HG03095 (cell line): ENCODE results near the gene METAP1D.
"Not testable (repeated sequence)": the region's sequence is repeated elsewhere in the genome, so short reads cannot be mapped to it uniquely, and the experiment has no call there.

Experiments
- ATAC-seq: cut with Tn5 transposase; IDR thresholded peaks from one replicate; pipeline ENCODE4 v1.9.1; 2021; ENCODE audit warnings: moderate library complexity; ENCODE audit not compliant: unreplicated experiment

Gene METAP1D

GRCh38 chr2:172047566-172048507, 48.1 kb downstream of the METAP1D start:
- no peak for ATAC-seq

GRCh38 chr2:172048508-172049503, 49.1 kb downstream of the METAP1D start:
- no peak for ATAC-seq

GRCh38 chr2:172049567-172050120, 49.9 kb downstream of the METAP1D start:
- no peak for ATAC-seq

- no peak for ATAC-seq
Observed at GRCh38 chr2:172050479-172051125, 50.8 kb downstream of the METAP1D start.

GRCh38 chr2:172052000-172052983, 52.5 kb downstream of the METAP1D start:
- ATAC-seq, result no peak

- ATAC-seq, result no peak
Observed at GRCh38 chr2:172053486-172053885, 53.7 kb downstream of the METAP1D start.

GRCh38 chr2:172056293-172056692, 56.5 kb downstream of the METAP1D start:
- no peak for ATAC-seq

- ATAC-seq, result no peak
Observed at GRCh38 chr2:172058660-172059059, 58.9 kb downstream of the METAP1D start.

- ATAC-seq, result not testable (repeated sequence)
Observed at GRCh38 chr2:172060118-172060517, 60.4 kb downstream of the METAP1D start.

- ATAC-seq, result no peak
Observed at GRCh38 chr2:172062402-172063004, 62.8 kb downstream of the METAP1D start.

- no peak for ATAC-seq
Observed at GRCh38 chr2:172063446-172063845, 63.7 kb downstream of the METAP1D start.

GRCh38 chr2:172065111-172065510, 65.4 kb downstream of the METAP1D start:
- ATAC-seq, result no peak

GRCh38 chr2:172066394-172066886, 66.7 kb downstream of the METAP1D start:
- no peak for ATAC-seq

GRCh38 chr2:172067905-172068304, 68.2 kb downstream of the METAP1D start:
- not testable (repeated sequence) for ATAC-seq

GRCh38 chr2:172070936-172071335, 71.2 kb downstream of the METAP1D start:
- no peak for ATAC-seq

- no peak for ATAC-seq
Observed at GRCh38 chr2:172072303-172072702, 72.5 kb downstream of the METAP1D start.

- ATAC-seq, result no peak
Observed at GRCh38 chr2:172072706-172073105, 73.0 kb downstream of the METAP1D start.

- no peak for ATAC-seq
Observed at GRCh38 chr2:172073518-172073917, 73.8 kb downstream of the METAP1D start.

GRCh38 chr2:172074254-172074653, 74.5 kb downstream of the METAP1D start:
- ATAC-seq, result no peak
